DND-41 (cell line): ENCODE results near the gene KCNQ5.

Experiments
- EZH2 ChIP-seq: IDR thresholded peaks from 3 replicates; pipeline ENCODE4 v1.6.1; 2012; ENCODE audit warnings: borderline replicate concordance, low read depth, mild to moderate bottlenecking, moderate library complexity, low read length, inconsistent platforms; ENCODE audit not compliant: severe bottlenecking
- TF ChIP-seq, protein P1 (sequence below): IDR thresholded peaks from 2 replicates; pipeline ENCODE4 v1.5.1; 2012; ENCODE audit warnings: borderline replicate concordance, low read length, moderate library complexity, mild to moderate bottlenecking; ENCODE audit not compliant: poor library complexity, severe bottlenecking; ENCODE audit errors: extremely low read depth

DNA sequence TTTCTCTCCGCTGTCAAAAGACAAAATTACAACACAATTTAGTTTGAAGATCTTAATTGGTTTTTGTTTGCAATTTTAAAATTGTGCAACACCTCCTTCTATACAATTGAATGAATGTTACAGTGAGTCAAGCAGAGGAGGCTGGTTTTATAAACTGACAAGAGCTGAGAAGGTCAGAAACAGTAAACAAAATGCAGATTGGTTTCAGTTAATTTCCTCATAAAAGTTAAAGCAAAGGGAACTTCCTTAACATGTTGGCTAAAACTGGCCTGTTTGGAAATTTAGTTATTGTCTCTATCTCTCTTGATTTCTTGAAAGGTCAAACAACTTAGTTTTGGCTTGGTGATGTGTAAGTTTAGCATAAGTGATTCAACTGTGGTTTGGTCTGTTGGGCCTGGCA is 581.2 kb downstream of the KCNQ5 start:
- TF ChIP-seq, protein P1, sequence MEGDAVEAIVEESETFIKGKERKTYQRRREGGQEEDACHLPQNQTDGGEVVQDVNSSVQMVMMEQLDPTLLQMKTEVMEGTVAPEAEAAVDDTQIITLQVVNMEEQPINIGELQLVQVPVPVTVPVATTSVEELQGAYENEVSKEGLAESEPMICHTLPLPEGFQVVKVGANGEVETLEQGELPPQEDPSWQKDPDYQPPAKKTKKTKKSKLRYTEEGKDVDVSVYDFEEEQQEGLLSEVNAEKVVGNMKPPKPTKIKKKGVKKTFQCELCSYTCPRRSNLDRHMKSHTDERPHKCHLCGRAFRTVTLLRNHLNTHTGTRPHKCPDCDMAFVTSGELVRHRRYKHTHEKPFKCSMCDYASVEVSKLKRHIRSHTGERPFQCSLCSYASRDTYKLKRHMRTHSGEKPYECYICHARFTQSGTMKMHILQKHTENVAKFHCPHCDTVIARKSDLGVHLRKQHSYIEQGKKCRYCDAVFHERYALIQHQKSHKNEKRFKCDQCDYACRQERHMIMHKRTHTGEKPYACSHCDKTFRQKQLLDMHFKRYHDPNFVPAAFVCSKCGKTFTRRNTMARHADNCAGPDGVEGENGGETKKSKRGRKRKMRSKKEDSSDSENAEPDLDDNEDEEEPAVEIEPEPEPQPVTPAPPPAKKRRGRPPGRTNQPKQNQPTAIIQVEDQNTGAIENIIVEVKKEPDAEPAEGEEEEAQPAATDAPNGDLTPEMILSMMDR = no peak
- TF ChIP-seq EZH2 = no peak
